H1 (cell line): Measurements from ENCODE around the gene CAMSAP1. TPM values are rescaled to one million over a fixed set of nuclear protein-coding genes. Genes with fewer than 3 reads are reported as not detected.

ENCODE experiments used
- CTCF ChIA-PET: fragments of 300-600 bp; sonication (Branson Sonifier 250); formaldehyde crosslinking; loops from one replicate; lab custom pipeline; 2021; ENCODE audit not compliant: partially characterized antibody; lab: Charles Lee
- POLR2A ChIA-PET: fragments of 300-600 bp; sonication (Branson Sonifier 250); formaldehyde crosslinking; loops from one replicate; lab custom pipeline; 2021; ENCODE audit warnings: inconsistent platforms; ENCODE audit not compliant: partially characterized antibody; lab: Charles Lee
- DNase-seq, 2 experiments: peaks; one replicate each; pipeline versions ENCODE4 v3.0.0 to v3.0.0-alpha.2; 2010 to 2022; ENCODE audit warnings: low spot score in 2 of 2, low read depth in 1 of 2, mixed read lengths in 1 of 2
- FAIRE-seq: peaks from 2 replicates; lab custom pipeline; 2011; peaks lifted over from hg19 to GRCh38; lab: Jason Lieb, UNC
- H2AFZ ChIP-seq: 2 replicates; pipeline ENCODE4 v1.8.1; 2012; ENCODE audit warnings: low read length, inconsistent platforms
- H2AK5ac ChIP-seq: 2 replicates; pipeline ENCODE4 v1.6.1; 2013; ENCODE audit warnings: low read depth, low read length
- H2BK120ac ChIP-seq: replicated peaks from 2 replicates; pipeline ENCODE3; 2013; ENCODE audit warnings: low read depth, low read length, inconsistent platforms
- H2BK12ac ChIP-seq: 2 replicates; pipeline ENCODE4 v1.6.1; 2013; ENCODE audit warnings: low read depth, low read length
- H2BK15ac ChIP-seq: 2 replicates; pipeline ENCODE4 v1.6.1; 2013; ENCODE audit warnings: low read length
- H2BK20ac ChIP-seq: 2 replicates; pipeline ENCODE4 v1.6.1; 2013; ENCODE audit warnings: low read length
- H2BK5ac ChIP-seq: 2 replicates; pipeline ENCODE4 v1.6.1; 2013; ENCODE audit warnings: low read depth, low read length
- H3K14ac ChIP-seq: 2 replicates; pipeline ENCODE4 v1.6.1; 2013; ENCODE audit warnings: inconsistent platforms; ENCODE audit not compliant: insufficient read length
- H3K18ac ChIP-seq: 2 replicates; pipeline ENCODE4 v1.6.1; 2013; ENCODE audit warnings: low read length; ENCODE audit errors: extremely low read depth
- H3K23ac ChIP-seq: 2 replicates; pipeline ENCODE4 v1.6.1; 2013; ENCODE audit warnings: inconsistent platforms; ENCODE audit not compliant: insufficient read length
- H3K23me2 ChIP-seq: 2 replicates; pipeline ENCODE4 v1.6.1; 2013; ENCODE audit warnings: low read depth, low read length
- H3K27ac ChIP-seq: 2 replicates; pipeline ENCODE4 v1.6.1; 2011; ENCODE audit warnings: low read depth, low read length, inconsistent platforms
- H3K27me3 ChIP-seq, 4 experiments: replicated peaks in 1 of 4; 1 replicate in 1 of 4; 2 replicates in 3 of 4; pipeline versions ENCODE4 v1.6.1 to v1.8.1; 2011 to 2013; ENCODE audit warnings: low read length in 3 of 4, mild to moderate bottlenecking in 3 of 4, inconsistent platforms in 2 of 4, mixed read lengths in 2 of 4, moderate library complexity in 1 of 4; ENCODE audit not compliant: control insufficient read depth in 3 of 4, insufficient read depth in 3 of 4; ENCODE audit errors: extremely low read depth in 1 of 4
- H3K36me3 ChIP-seq, 4 experiments: 2 replicates each; pipeline versions ENCODE4 v1.6.1 to v1.8.1; 2011 to 2013; ENCODE audit warnings: mild to moderate bottlenecking in 4 of 4, low read length in 3 of 4, moderate library complexity in 2 of 4, control low read depth in 1 of 4, inconsistent platforms in 1 of 4; ENCODE audit not compliant: insufficient read depth in 4 of 4, control insufficient read depth in 2 of 4
- H3K4ac ChIP-seq: replicated peaks from 2 replicates; pipeline ENCODE3; 2013; ENCODE audit warnings: low read length, low read depth, mixed read lengths, inconsistent platforms; ENCODE audit not compliant: insufficient read length
- H3K4me1 ChIP-seq, 4 experiments: replicated peaks in 1 of 4; 1 replicate in 1 of 4; 2 replicates in 3 of 4; pipeline versions ENCODE4 v1.6.1 to v1.8.1; 2011 to 2013; ENCODE audit warnings: low read length in 3 of 4, inconsistent platforms in 2 of 4, mixed read lengths in 1 of 4; ENCODE audit not compliant: insufficient read depth in 4 of 4, control insufficient read depth in 3 of 4
- H3K4me2 ChIP-seq, 2 experiments: 2 replicates each; pipeline versions ENCODE4 v1.6.1 to v1.8.1; 2011 to 2013; ENCODE audit warnings: low read depth in 2 of 2, low read length in 2 of 2, control low read depth in 1 of 2, inconsistent platforms in 1 of 2, mild to moderate bottlenecking in 1 of 2; ENCODE audit not compliant: insufficient read depth in 1 of 2
- H3K4me3 ChIP-seq, 4 experiments: fragments of 200-600, 300-600 bp in 1 of 4; sonication (generic), shearing (Covaris generic), sonication (Bioruptor Twin) in 1 of 4; 2 replicates each; pipeline versions ENCODE4 v1.5.1 to v1.8.1; 2011 to 2016; ENCODE audit warnings: low read length in 4 of 4, low read depth in 3 of 4, control low read depth in 2 of 4, inconsistent platforms in 2 of 4, mild to moderate bottlenecking in 2 of 4, mixed read lengths in 1 of 4, moderate library complexity in 1 of 4; ENCODE audit not compliant: insufficient read depth in 2 of 4; ENCODE audit errors: extremely low read depth in 1 of 4
- H3K56ac ChIP-seq: replicated peaks from 2 replicates; pipeline ENCODE3; 2013; ENCODE audit warnings: low read depth, mild to moderate bottlenecking, mixed read lengths, low read length, inconsistent platforms; ENCODE audit not compliant: insufficient read length
- H3K79me1 ChIP-seq: 2 replicates; pipeline ENCODE4 v1.6.1; 2013; ENCODE audit warnings: low read depth, low read length, control low read depth
- H3K79me2 ChIP-seq, 2 experiments: 2 replicates each; pipeline versions ENCODE4 v1.6.1 to v1.8.1; 2012 to 2013; ENCODE audit warnings: low read length in 2 of 2, mild to moderate bottlenecking in 2 of 2, inconsistent platforms in 1 of 2; ENCODE audit not compliant: insufficient read depth in 2 of 2, control insufficient read depth in 1 of 2
- H3K9ac ChIP-seq, 4 experiments: replicated peaks in 1 of 4; 1 replicate in 1 of 4; 2 replicates in 3 of 4; pipeline versions ENCODE4 v1.6.1 to v1.8.1; 2011 to 2013; ENCODE audit warnings: low read depth in 3 of 4, low read length in 3 of 4, control low read depth in 2 of 4, mild to moderate bottlenecking in 2 of 4, moderate library complexity in 2 of 4, inconsistent platforms in 1 of 4; ENCODE audit errors: extremely low read depth in 1 of 4
- H3K9me3 ChIP-seq, 2 experiments: 2 replicates each; pipeline versions ENCODE4 v1.6.1 to v1.8.1; 2012 to 2013; ENCODE audit warnings: mild to moderate bottlenecking in 2 of 2, moderate library complexity in 2 of 2, control low read depth in 1 of 2, inconsistent platforms in 1 of 2, low read depth in 1 of 2, low read length in 1 of 2, mixed read lengths in 1 of 2; ENCODE audit not compliant: insufficient read depth in 2 of 2
- H4K20me1 ChIP-seq, 2 experiments: replicated peaks in 1 of 2; 2 replicates each; pipeline versions ENCODE3 to v1.8.1; 2011 to 2013; ENCODE audit warnings: inconsistent platforms in 2 of 2, low read length in 2 of 2, mild to moderate bottlenecking in 1 of 2; ENCODE audit not compliant: insufficient read depth in 2 of 2, control insufficient read depth in 1 of 2
- H4K5ac ChIP-seq: 2 replicates; pipeline ENCODE4 v1.6.1; 2013; ENCODE audit warnings: low read length, low read depth, mixed read lengths, inconsistent platforms; ENCODE audit not compliant: insufficient read length
- H4K8ac ChIP-seq: 2 replicates; pipeline ENCODE4 v1.8.0; 2013; ENCODE audit warnings: mild to moderate bottlenecking, moderate library complexity, low read length, inconsistent platforms; ENCODE audit not compliant: insufficient read depth; ENCODE audit errors: extremely low read depth
- H4K91ac ChIP-seq: replicated peaks from 2 replicates; pipeline ENCODE3; 2013; ENCODE audit warnings: low read length, mixed read lengths, inconsistent platforms; ENCODE audit not compliant: insufficient read length
- GABPA ChIP-seq: IDR thresholded peaks from 2 replicates; pipeline ENCODE4 v1.6.1; 2011; ENCODE audit warnings: mild to moderate bottlenecking, low read length, moderate library complexity, borderline replicate concordance; ENCODE audit not compliant: insufficient read depth
- HDAC6 ChIP-seq: IDR thresholded peaks from one replicate; pipeline ENCODE4 v1.7.1; 2012; ENCODE audit warnings: low read depth, mild to moderate bottlenecking, inconsistent platforms, low read length, moderate library complexity
- KDM5A ChIP-seq: fragments of 200-600 bp; IDR thresholded peaks from 2 replicates; pipeline ENCODE4 v1.7.1; 2012; ENCODE audit warnings: mild to moderate bottlenecking, low read length, inconsistent platforms, mixed read lengths
- PHF8 ChIP-seq: fragments of 200-600 bp; sonication (generic); conservative IDR thresholded peaks from 2 replicates; pipeline ENCODE4 v1.7.1; 2012; ENCODE audit warnings: low read depth, mild to moderate bottlenecking, inconsistent platforms, low read length, moderate library complexity
- SIN3A ChIP-seq, 2 experiments: IDR thresholded peaks in 1 of 2; conservative IDR thresholded peaks in 1 of 2; 2 replicates each; pipeline ENCODE4 v1.6.1; 2011 to 2012; ENCODE audit warnings: low read length in 2 of 2, improper control_type of control experiment in 1 of 2, low read depth in 1 of 2, mild to moderate bottlenecking in 1 of 2
- WGBS, 2 experiments: shearing (Covaris generic) in 1 of 2; methylation state at CpG; one replicate each; pipeline versions ENCODE4 v1.1.6 to v1.1.7; 2013 to 2015; ENCODE audit warnings: low lambda C conversion rate in 2 of 2, mixed read lengths in 2 of 2, inconsistent platforms in 1 of 2, low coverage in 1 of 2, missing lambda C conversion rate in 1 of 2; ENCODE audit not compliant: insufficient replicate concordance in 2 of 2, insufficient coverage in 1 of 2, insufficient read length in 1 of 2; ENCODE audit errors: extremely low coverage in 1 of 2, missing lambda C conversion rate in 1 of 2; 5-methylcytosine and 5-hydroxymethylcytosine counted together
- polyA plus RNA-seq, 7 experiments: library from polyadenylated mRNA; depleted of rRNA in 3 of 7; stranded (reverse) in 5 of 7; unstranded in 2 of 7; fragments of >200 nt in 5 of 7; fragments of 200-250 nt in 2 of 7; gene quantifications; 1 replicate in 5 of 7; 2 replicates in 1 of 7; 4 replicates in 1 of 7; pipeline versions ENCODE4 v1.2.1 to v1.2.3, GENCODE V29; 2011 to 2013; ENCODE audit warnings: missing spikeins in 2 of 7, mixed read lengths in 2 of 7
- total RNA-seq: library from RNA; stranded (reverse); fragmentation: NEBNext Ultra II Directional; extraction: Animal tissue kit (Norgen Biotek cat#: 25700); gene quantifications from 2 replicates; pipeline ENCODE4 v1.2.1, GENCODE V29; 2021

The CAMSAP1 gene
- total and polyA plus RNA-seq, 2 of the 8 experiments (the other 6 are each of a cell fraction or from before 2014, with no cell fraction given) = 13.4 to 44.0 TPM

- POLR2A ChIA-PET = no interaction called here
- H4K91ac ChIP-seq = no peak overlapping the region
- TF ChIP-seq SIN3A (conservative IDR thresholded peaks at IDR 0.05 in 1 of 2, IDR thresholded peaks at IDR 0.05 in 1 of 2; ENCODE audit: low read depth in 1 of 2, low read length in 2 of 2) (no peak), PHF8 (no peak), GABPA (no peak), HDAC6 (no peak), KDM5A (no peak)
These were observed 146.0 kb downstream of the CAMSAP1 start for GRCh38 chr9:135761150-135761844.

More at GRCh38 chr9:135761150-135761844, 146.0 kb downstream of the CAMSAP1 start:
- no peak overlapping the region for H3K56ac ChIP-seq
- H3K36me3 ChIP-seq = no peaks in the 10 kb centered on the region
- DNase-seq (no peak), FAIRE-seq (no peak)
- no peak overlapping the region for H2AFZ ChIP-seq
- H2BK12ac ChIP-seq = no peak overlapping the region
- no peak overlapping the region for H3K4ac ChIP-seq
- H3K27ac ChIP-seq = no peak overlapping the region
- no peaks in the 10 kb centered on the region for H3K79me1 ChIP-seq
- no peaks in the 10 kb centered on the region for H4K20me1 ChIP-seq
- H3K4me3 ChIP-seq = no peak overlapping the region
- H4K5ac ChIP-seq = no peak overlapping the region
- no peaks in the 10 kb centered on the region for H3K27me3 ChIP-seq
- no peak overlapping the region for H2BK5ac ChIP-seq
- no peak overlapping the region for H4K8ac ChIP-seq
- no peak overlapping the region for H3K4me2 ChIP-seq
- H3K4me1 ChIP-seq = no peaks in the 10 kb centered on the region
- CTCF ChIA-PET = interaction anchor here (0.8 to 1.0 kb wide), 3 partner anchors 19 to 222 kb away, joined by 3 read pairs; no protein-coding TSS in a partner anchor
- H3K14ac ChIP-seq = no peak overlapping the region
- H3K9ac ChIP-seq = no peak overlapping the region
- H3K9me3 ChIP-seq = peaks cover 4 to 8% of the 10 kb centered on the region in 2 experiments; a peak in 2 of 4 replicates
- H2BK20ac ChIP-seq = no peak overlapping the region
- H2AK5ac ChIP-seq = no peak overlapping the region
- no peak overlapping the region for H3K18ac ChIP-seq
- H2BK120ac ChIP-seq = no peak overlapping the region
- no peaks in the 10 kb centered on the region for H3K23me2 ChIP-seq
- H3K23ac ChIP-seq = no peak overlapping the region
- no peak overlapping the region for H2BK15ac ChIP-seq
- H3K79me2 ChIP-seq = no peaks in the 10 kb centered on the region
- WGBS, 2 experiments = 77% methylated on average over 15 of the region's 20 CpGs; no CpG with 5 or more reads in 1 of the 2 experiments
